ENCODE results near the gene PIK3CA.

DNA sequence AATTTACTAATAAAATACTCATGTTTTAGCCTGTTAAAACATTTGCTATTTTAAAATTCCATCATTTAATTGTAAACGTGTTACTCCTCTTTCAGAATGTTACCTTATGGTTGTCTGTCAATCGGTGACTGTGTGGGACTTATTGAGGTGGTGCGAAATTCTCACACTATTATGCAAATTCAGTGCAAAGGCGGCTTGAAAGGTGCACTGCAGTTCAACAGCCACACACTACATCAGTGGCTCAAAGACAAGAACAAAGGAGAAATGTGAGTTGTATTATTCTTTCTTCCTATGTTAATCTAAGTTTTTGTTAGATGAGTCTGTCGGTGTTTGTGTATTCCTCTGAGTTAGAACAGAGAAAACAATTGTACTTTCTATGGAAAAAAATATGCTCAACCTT is 81.0 kb downstream of the PIK3CA start:
- TF ChIP-seq, protein P1, sequence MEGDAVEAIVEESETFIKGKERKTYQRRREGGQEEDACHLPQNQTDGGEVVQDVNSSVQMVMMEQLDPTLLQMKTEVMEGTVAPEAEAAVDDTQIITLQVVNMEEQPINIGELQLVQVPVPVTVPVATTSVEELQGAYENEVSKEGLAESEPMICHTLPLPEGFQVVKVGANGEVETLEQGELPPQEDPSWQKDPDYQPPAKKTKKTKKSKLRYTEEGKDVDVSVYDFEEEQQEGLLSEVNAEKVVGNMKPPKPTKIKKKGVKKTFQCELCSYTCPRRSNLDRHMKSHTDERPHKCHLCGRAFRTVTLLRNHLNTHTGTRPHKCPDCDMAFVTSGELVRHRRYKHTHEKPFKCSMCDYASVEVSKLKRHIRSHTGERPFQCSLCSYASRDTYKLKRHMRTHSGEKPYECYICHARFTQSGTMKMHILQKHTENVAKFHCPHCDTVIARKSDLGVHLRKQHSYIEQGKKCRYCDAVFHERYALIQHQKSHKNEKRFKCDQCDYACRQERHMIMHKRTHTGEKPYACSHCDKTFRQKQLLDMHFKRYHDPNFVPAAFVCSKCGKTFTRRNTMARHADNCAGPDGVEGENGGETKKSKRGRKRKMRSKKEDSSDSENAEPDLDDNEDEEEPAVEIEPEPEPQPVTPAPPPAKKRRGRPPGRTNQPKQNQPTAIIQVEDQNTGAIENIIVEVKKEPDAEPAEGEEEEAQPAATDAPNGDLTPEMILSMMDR (IDR thresholded peaks at IDR 0.05; ENCODE audit: borderline replicate concordance, extremely low read depth, low read length, poor library complexity, severe bottlenecking), result no peak
- no peak for TF ChIP-seq EZH2 (IDR thresholded peaks at IDR 0.05; ENCODE audit: borderline replicate concordance, low read depth, low read length, severe bottlenecking)

Measured in DND-41 (cell line).